NCI-H187 (cell line): ENCODE data around the gene TYMP.

Experiments
- DNase-seq, 2 experiments: peaks; one replicate each; lab custom pipeline; 2025; lab: John Stamatoyannopoulos, UW

Gene TYMP

DNA sequence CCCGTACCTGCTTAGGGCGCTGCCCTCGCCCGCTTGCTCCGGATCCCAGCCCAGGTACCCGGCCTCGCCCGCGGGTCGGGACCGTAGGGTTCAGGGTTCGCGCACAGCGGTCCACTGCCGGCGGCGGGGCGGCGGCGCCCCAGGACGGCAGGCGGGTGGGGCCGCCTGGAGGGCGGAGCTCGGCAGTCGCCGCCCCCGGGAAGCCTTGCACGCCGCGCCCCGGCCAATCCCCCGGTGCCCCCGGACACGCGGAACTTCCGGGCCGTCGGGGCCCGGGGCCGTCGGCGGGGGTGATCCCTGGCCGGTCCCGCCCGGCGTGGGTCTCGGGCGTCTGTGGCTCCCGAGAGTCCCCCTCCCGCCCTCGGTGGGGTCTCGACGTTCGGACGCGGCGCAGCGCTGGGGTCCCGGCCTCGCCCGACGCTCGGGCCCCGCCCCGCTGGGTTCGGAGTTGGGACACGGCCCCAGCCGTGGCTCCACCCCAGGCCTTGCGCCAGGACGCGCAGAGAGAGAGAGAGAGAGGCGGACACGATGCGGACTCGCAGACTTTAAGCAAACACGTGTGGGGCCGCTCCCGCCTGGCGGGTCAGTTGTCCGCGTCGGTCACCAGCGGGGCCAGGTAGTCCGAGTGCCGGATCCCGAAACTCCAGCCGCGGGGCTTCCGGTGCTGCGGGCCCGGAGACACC, at the start of gene TYMP:
Gene TYMP (minus strand): TSS at position 116 of the 683 bp plus-strand sequence. CDS start 303 bp downstream, outside the sequence.
- no peak for DNase-seq

GRCh38 chr22:50578776-50579310, 49.0 kb upstream of the TYMP start:
- DNase-seq, result no peak

GRCh38 chr22:50577987-50578775, 48.4 kb upstream of the TYMP start, which contains the start of gene CPT1B:
Gene CPT1B, minus strand, starts transcription at chr22:50578427. Its CDS starts 512 bp downstream, at chr22:50577915.
- no peak for DNase-seq

GRCh38 chr22:50577697-50577986, 47.8 kb upstream of the TYMP start:
- no peak for DNase-seq

GRCh38 chr22:50576806-50577696, 47.2 kb upstream of the TYMP start:
- no peak for DNase-seq

- no peak for DNase-seq
Observed at GRCh38 chr22:50576070-50576469, 46.3 kb upstream of the TYMP start.

GRCh38 chr22:50575426-50575941, 45.7 kb upstream of the TYMP start:
- no peak for DNase-seq

DNA sequence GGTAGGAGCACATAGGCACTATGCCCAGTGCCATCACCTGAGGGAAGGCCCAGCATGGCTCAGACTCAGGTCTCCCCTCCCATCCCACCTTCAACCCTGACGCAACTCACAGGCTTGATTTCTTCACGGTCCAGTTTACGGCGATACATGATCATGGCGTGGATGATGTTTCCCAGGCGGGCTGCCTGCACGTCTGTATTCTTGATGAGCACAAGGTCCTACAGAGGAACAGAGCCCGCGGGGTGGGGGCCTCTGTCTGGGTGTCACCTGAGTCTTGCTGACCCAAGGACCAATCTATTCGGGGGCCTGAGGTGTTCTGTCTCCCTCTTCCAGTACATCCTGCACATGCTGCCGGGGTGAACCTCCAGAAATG, 44.6 kb upstream of the TYMP start:
- no peak for DNase-seq

DNA sequence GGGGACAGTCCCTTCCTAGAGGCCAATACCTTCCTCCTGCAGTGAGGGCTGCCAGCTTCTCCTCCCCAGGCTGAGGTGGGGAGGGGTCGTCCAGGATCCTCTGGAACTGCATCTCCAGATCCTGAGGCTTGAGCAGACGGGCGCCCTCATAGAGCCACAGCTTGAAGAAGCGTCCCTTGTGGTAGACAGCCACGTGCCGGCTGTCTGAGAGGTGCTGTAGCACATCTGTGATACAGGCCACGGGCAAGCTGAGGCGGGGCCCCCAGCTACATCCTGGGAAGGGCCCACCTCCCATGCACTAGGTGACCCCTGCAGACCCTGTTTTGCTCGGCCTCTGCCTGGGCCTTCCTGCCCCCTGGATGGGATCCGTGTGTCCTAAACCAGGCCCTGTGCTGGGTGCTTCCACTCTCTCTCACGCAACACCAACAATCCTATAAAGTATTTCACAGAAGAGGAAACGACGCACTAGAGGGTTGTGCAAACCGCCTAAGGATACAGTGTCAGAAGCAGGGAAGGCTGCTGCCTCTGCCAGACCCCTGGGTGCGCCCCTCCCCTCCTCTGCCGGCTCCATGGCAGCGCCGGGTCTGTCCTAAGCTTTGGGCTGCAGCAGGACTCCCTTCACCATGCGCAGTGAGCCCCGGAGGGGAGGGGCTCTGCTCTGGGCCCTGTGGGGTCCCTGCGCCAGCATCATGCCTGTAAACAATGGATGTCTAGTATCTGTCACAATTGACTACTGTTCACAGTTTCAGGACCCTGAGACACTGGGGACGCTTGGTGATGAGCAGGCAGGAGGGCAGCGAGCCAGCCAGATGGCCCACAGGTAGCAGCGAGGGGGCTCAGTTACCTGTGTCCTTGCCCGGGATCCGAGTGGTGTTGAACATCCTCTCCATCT, 43.9 kb upstream of the TYMP start:
- DNase-seq, result no peak

DNA sequence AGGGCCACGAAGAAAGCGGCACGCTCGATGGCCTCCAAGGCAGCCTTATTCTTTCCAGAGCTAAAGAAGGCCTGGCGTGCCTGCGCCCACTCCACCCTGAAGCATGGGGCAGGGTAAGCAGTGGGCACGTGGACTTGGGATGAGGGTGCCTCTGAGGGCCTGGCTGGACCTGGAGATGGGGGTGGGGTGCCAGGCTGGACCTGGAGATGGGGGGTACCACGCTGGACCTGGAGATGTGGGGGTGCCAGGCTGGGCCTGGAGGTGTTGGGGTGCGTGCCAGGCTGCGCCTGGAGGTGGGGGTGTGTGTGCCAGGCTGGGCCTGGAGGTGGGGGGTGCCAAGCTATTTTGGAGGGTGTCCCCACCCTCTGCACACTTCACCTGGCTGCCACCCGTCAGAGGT, 43.2 kb upstream of the TYMP start:
- DNase-seq, result no peak

- DNase-seq, result no peak
Observed at GRCh38 chr22:50571264-50572175, 41.7 kb upstream of the TYMP start.

DNA sequence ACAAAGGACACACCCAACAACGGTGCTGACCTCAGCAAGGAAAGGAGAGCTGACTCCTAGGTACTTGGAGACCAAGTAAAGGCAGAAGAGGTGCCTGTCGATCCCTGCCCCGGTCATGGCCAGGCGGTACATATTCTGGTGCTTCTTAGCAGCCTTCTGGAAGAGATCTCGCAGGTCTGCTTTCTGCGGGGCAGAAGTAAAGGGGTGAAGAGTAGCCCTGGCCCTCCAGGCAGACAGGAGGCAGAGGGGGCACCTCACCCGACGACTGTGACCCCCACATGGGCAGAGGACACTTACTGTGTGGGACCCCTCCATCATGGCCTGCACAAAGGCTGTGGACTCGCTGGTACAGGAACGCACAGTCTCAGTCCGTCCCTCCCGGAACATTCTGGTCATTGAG, 41.0 kb upstream of the TYMP start:
- DNase-seq, result no peak

GRCh38 chr22:50569896-50570535, 40.2 kb upstream of the TYMP start:
- DNase-seq, result no peak

- DNase-seq, result no peak
Observed at GRCh38 chr22:50569041-50569459, 39.2 kb upstream of the TYMP start.

DNA sequence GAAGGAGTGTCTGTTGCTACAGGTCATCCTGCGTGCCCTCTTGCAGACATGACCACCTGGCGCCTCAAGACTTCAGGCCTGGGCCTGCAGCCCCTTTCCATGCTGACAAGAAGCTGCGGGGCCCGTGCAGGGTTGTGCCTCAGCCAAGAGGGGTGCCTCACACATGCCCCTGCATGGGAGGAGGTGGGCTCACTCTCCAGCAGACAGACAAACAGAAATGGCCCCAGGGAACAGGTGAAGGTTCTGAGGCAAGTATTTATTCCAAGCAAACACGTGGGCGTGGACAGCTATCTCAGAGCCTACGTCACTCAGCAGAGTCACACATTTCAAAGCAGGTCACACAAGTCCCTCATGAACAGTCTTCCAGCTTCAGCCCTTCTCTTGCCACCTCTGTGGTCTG, 38.8 kb upstream of the TYMP start:
- DNase-seq, result no peak

DNA sequence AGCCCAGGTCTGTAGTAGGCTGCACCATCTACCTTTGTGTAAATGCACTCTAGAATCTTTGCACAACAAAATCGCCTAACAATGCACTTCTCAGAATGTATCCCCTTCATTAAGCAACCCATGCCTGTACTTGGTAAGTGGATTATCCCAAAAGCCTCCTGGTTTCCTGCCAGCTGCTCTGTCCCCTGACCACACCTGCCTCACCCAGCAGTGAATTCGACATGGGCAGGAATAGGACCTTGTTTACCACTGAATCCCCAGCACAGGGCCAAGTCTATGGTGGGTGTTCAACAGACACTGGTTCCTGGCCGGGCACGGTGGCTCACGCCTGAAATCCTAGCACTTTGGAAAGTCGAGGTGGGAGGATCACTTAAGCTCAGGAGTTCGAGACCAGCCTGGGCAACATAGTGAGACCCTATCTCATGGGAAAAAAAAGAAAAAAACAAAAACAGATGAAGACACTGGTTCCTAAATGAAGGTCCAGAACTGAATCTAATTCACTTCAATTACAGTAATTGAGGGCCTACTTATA, 38.0 kb upstream of the TYMP start:
- DNase-seq, result no peak

DNA sequence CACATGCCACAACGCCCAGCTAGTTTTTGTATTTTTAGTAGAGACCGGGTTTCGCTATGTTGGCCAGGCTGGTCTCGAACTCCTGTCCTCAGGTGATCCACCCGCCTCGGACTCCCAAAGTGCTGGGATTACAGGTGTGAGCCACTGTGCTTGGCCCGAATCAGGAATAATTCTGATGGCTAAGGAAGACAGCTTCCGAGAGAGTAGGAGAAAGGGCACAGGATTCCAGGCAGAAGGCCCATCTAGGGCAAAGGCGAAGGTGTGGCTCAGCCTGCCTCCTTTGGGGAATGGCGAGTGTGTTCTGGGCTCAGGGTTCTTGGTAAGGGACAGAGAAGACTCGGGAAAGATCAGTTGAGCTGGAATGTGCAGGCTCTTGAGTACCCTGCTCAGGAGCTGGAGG, 34.5 kb upstream of the TYMP start:
- no peak for DNase-seq

- DNase-seq, result no peak
Observed at GRCh38 chr22:50563413-50564160, 33.8 kb upstream of the TYMP start.
